GM23338 (cell line): Measurements from ENCODE around the gene ATN1. TPM values are rescaled to one million over a fixed set of nuclear protein-coding genes. Genes with fewer than 3 reads are reported as not detected.

Experiments
- ATAC-seq: fragments of 200-7000 bp; cut with Tn5 transposase; 3 replicates; pipeline ENCODE4 v1.9.1; 2020
- DNase-seq: peaks from one replicate; pipeline ENCODE4 v3.0.0-alpha.2; 2015; ENCODE audit warnings: low spot score
- H2AFZ ChIP-seq: fragments of 200-600 bp; sonication (generic); 2 replicates; pipeline ENCODE4 v1.8.0; 2016; ENCODE audit warnings: antibody characterized with exemption, mild to moderate bottlenecking, moderate library complexity
- H3F3A ChIP-seq: fragments of 200-600 bp; sonication (generic); replicated peaks from 2 replicates; pipeline ENCODE4 v1.8.0; 2017; ENCODE audit warnings: antibody characterized with exemption, mixed run types, low read depth
- H3K27ac ChIP-seq: fragments of 200-600 bp; sonication (generic); 2 replicates; pipeline ENCODE4 v1.6.1; 2016; ENCODE audit warnings: low read depth
- H3K27me3 ChIP-seq: fragments of 200-600 bp; sonication (generic); 2 replicates; pipeline ENCODE4 v1.8.0; 2016; ENCODE audit warnings: mild to moderate bottlenecking, mixed run types, moderate library complexity; ENCODE audit not compliant: insufficient read depth
- H3K36me3 ChIP-seq: fragments of 200-600 bp; sonication (generic); 2 replicates; pipeline ENCODE4 v1.8.0; 2016; ENCODE audit warnings: mild to moderate bottlenecking; ENCODE audit not compliant: insufficient read depth
- H3K4me1 ChIP-seq: fragments of 200-600 bp; sonication (generic); 2 replicates; pipeline ENCODE4 v1.8.0; 2016; ENCODE audit warnings: mild to moderate bottlenecking, moderate library complexity; ENCODE audit not compliant: insufficient read depth
- H3K4me2 ChIP-seq: fragments of 200-600 bp; sonication (generic); 2 replicates; pipeline ENCODE4 v1.7.1; 2017; ENCODE audit warnings: mixed run types
- H3K4me3 ChIP-seq: fragments of 200-600 bp; sonication (generic); 2 replicates; pipeline ENCODE4 v1.6.1; 2016; ENCODE audit warnings: mixed run types
- H3K79me2 ChIP-seq: fragments of 200-600 bp; sonication (generic); replicated peaks from 2 replicates; pipeline ENCODE4 v1.8.0; 2017; ENCODE audit warnings: mild to moderate bottlenecking; ENCODE audit not compliant: insufficient read depth
- H3K9me2 ChIP-seq: fragments of 200-600 bp; sonication (generic); 2 replicates; pipeline ENCODE4 v1.8.0; 2017; ENCODE audit not compliant: insufficient read depth
- H4K20me1 ChIP-seq: fragments of 200-600 bp; sonication (generic); replicated peaks from 2 replicates; pipeline ENCODE4 v1.8.0; 2017; ENCODE audit warnings: mild to moderate bottlenecking; ENCODE audit not compliant: insufficient read depth
- H3K27ac Mint-ChIP-seq: 2 replicates; pipeline ENCODE4 v1.8.0; 2020; ENCODE audit warnings: inconsistent platforms, mild to moderate bottlenecking, moderate library complexity, mixed read lengths
- H3K27me3 Mint-ChIP-seq: 3 replicates; pipeline ENCODE4 v1.8.0; 2022; ENCODE audit warnings: low read depth, mild to moderate bottlenecking, moderate library complexity, mixed read lengths, inconsistent platforms; ENCODE audit not compliant: insufficient read depth, poor library complexity
- H3K36me3 Mint-ChIP-seq: 3 replicates; pipeline ENCODE4 v1.8.0; 2021; ENCODE audit warnings: low read depth, mild to moderate bottlenecking, inconsistent platforms, moderate library complexity, mixed read lengths
- H3K4me1 Mint-ChIP-seq: 3 replicates; pipeline ENCODE4 v1.8.0; 2020; ENCODE audit warnings: mild to moderate bottlenecking, inconsistent platforms, mixed read lengths
- H3K4me3 Mint-ChIP-seq: 3 replicates; pipeline ENCODE4 v1.8.0; 2021; ENCODE audit warnings: moderate library complexity, mild to moderate bottlenecking, inconsistent platforms, mixed read lengths
- H3K9me3 Mint-ChIP-seq: 3 replicates; pipeline ENCODE4 v1.8.0; 2020; ENCODE audit warnings: moderate library complexity, mild to moderate bottlenecking, inconsistent platforms, mixed read lengths
- EZH2phosphoT487 ChIP-seq: fragments of 200-600 bp; sonication (generic); IDR thresholded peaks from one replicate; pipeline ENCODE4 v1.8.1; 2018; ENCODE audit warnings: antibody characterized with exemption; ENCODE audit not compliant: unreplicated experiment
- JUNB ChIP-seq: IDR thresholded peaks from one replicate; pipeline ENCODE4 v1.6.1; 2016; ENCODE audit warnings: antibody characterized with exemption; ENCODE audit not compliant: unreplicated experiment
- NANOG ChIP-seq: IDR thresholded peaks from 2 replicates; pipeline ENCODE4 v1.6.1; 2016; ENCODE audit warnings: antibody characterized with exemption, borderline replicate concordance
- REST ChIP-seq: IDR thresholded peaks from one replicate; pipeline ENCODE4 v1.6.1; 2018; ENCODE audit warnings: antibody characterized with exemption; ENCODE audit not compliant: unreplicated experiment
- STAT1 ChIP-seq: IDR thresholded peaks from one replicate; pipeline ENCODE4 v1.6.1; 2016; ENCODE audit warnings: antibody characterized with exemption; ENCODE audit not compliant: unreplicated experiment
- ZNF114 ChIP-seq: fragments of 250-450 bp; sonication (Bioruptor Pico); IDR thresholded peaks from 2 replicates; pipeline ENCODE4 v1.5.0; 2020; ENCODE audit warnings: mild to moderate bottlenecking, moderate library complexity
- ZNF331 ChIP-seq: fragments of 250-450 bp; sonication (Bioruptor Pico); IDR thresholded peaks from 2 replicates; pipeline ENCODE4 v1.5.0; 2020; ENCODE audit warnings: low read depth, mild to moderate bottlenecking, moderate library complexity
- ZNF462 ChIP-seq: fragments of 250-450 bp; sonication (Bioruptor Pico); IDR thresholded peaks from 2 replicates; pipeline ENCODE4 v1.5.0; 2020; ENCODE audit warnings: mild to moderate bottlenecking, moderate library complexity
- polyA plus RNA-seq: library from polyadenylated mRNA; unstranded; fragments of >200 nt; fragmentation: Nextera tagmentation; extraction: Ambion mirVana; gene quantifications from 2 replicates; pipeline ENCODE4 v1.2.1, GENCODE V29; 2016
- total RNA-seq: library from RNA; depleted of rRNA; stranded (reverse); fragments of >200 nt; shearing (Covaris generic); gene quantifications from 2 replicates; pipeline ENCODE4 v1.2.3, GENCODE V29; 2014
- TF ChIP-seq, protein P1 (sequence below), 2 experiments: fragments of 200-600 bp in 1 of 2; sonication (generic) in 1 of 2; conservative IDR thresholded peaks; 2 replicates each; pipeline versions ENCODE4 v1.5.1 to v1.6.1; 2016 to 2017; ENCODE audit warnings: antibody characterized with exemption in 2 of 2, low read depth in 2 of 2, mild to moderate bottlenecking in 2 of 2, moderate library complexity in 1 of 2
- TF ChIP-seq, protein P2 (sequence below): IDR thresholded peaks from 2 replicates; pipeline ENCODE4 v1.6.1; 2016; ENCODE audit warnings: antibody characterized with exemption

The ATN1 gene
- total and polyA plus RNA-seq, 2 experiments from 2014 or later = 27.2 to 49.6 TPM

- ATAC-seq = no peak
- H3K27me3 Mint-ChIP-seq = peaks cover 22% of the 10 kb centered on the region
- Histone ChIP-seq H3K27ac (no peak overlapping the region), H2AFZ (no peak overlapping the region), H3K36me3 (no peaks in the 10 kb centered on the region), H3K27me3 (no peaks in the 10 kb centered on the region), H3K4me3 (no peak overlapping the region), H3F3A (peaks cover 12% of the 10 kb centered on the region), H4K20me1 (no peaks in the 10 kb centered on the region), H3K9me2 (no peaks in the 10 kb centered on the region), H3K4me1 (peaks cover 31% of the 10 kb centered on the region), H3K79me2 (no peaks in the 10 kb centered on the region), H3K4me2 (no peak overlapping the region)
- H3K27ac Mint-ChIP-seq = peak overlapping the region; percentile 59; the same call in 1 of the 2 replicates
- H3K4me1 Mint-ChIP-seq = peaks cover 45% of the 10 kb centered on the region
- H3K36me3 Mint-ChIP-seq = no peaks in the 10 kb centered on the region; the same call in 2 of the 3 replicates
- no peak for DNase-seq
- H3K4me3 Mint-ChIP-seq = no peak overlapping the region
- TF ChIP-seq ZNF331 (CRISPR knock-in tag) (no peak), REST (no peak), ZNF114 (CRISPR knock-in tag) (no peak), STAT1 (no peak), JUNB (no peak), NANOG (no peak), EZH2phosphoT487 (no peak), ZNF462 (no peak)
- TF ChIP-seq, protein P1, sequence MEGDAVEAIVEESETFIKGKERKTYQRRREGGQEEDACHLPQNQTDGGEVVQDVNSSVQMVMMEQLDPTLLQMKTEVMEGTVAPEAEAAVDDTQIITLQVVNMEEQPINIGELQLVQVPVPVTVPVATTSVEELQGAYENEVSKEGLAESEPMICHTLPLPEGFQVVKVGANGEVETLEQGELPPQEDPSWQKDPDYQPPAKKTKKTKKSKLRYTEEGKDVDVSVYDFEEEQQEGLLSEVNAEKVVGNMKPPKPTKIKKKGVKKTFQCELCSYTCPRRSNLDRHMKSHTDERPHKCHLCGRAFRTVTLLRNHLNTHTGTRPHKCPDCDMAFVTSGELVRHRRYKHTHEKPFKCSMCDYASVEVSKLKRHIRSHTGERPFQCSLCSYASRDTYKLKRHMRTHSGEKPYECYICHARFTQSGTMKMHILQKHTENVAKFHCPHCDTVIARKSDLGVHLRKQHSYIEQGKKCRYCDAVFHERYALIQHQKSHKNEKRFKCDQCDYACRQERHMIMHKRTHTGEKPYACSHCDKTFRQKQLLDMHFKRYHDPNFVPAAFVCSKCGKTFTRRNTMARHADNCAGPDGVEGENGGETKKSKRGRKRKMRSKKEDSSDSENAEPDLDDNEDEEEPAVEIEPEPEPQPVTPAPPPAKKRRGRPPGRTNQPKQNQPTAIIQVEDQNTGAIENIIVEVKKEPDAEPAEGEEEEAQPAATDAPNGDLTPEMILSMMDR (conservative IDR thresholded peaks at IDR 0.05; ENCODE audit: low read depth in 2 of 2) = no peak
- TF ChIP-seq, protein P2, sequence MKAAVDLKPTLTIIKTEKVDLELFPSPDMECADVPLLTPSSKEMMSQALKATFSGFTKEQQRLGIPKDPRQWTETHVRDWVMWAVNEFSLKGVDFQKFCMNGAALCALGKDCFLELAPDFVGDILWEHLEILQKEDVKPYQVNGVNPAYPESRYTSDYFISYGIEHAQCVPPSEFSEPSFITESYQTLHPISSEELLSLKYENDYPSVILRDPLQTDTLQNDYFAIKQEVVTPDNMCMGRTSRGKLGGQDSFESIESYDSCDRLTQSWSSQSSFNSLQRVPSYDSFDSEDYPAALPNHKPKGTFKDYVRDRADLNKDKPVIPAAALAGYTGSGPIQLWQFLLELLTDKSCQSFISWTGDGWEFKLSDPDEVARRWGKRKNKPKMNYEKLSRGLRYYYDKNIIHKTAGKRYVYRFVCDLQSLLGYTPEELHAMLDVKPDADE = no peak
- no peaks in the 10 kb centered on the region for H3K9me3 Mint-ChIP-seq
Measured at GRCh38 chr12:6957151-6957701, 29.5 kb downstream of the ATN1 start.
